ENCODE data around the gene ADAM12. TPM values are rescaled to one million over a fixed set of nuclear protein-coding genes. Genes with fewer than 3 reads are reported as not detected.

The ADAM12 gene
- total RNA-seq, 1 experiment from 2014 or later: not detected

GRCh38 chr10:125985557-125986240 lies 402.6 kb downstream of the ADAM12 start (continued):
- TF ChIP-seq ZNF274 (IDR thresholded peaks at IDR 0.05; ENCODE audit: low read depth, low read length) (no peak), CBX3 (IDR thresholded peaks at IDR 0.05; ENCODE audit: low read depth) (no peak), ZFX (IDR thresholded peaks at IDR 0.05) (no peak), CEBPB (IDR thresholded peaks at IDR 0.05; ENCODE audit: low read depth) (no peak), FOSL1 (IDR thresholded peaks at IDR 0.05; ENCODE audit: low read depth) (no peak), SIN3A (IDR thresholded peaks at IDR 0.05; ENCODE audit: low read depth) (no peak), EZH2 (IDR thresholded peaks at IDR 0.05) (no peak)

GRCh38 chr10:125984865-125985495 lies 403.3 kb downstream of the ADAM12 start:
- peaks cover 15% of the 10 kb centered on the region; the same call in 1 of the 2 replicates for H3K27me3 ChIP-seq (ENCODE audit: insufficient read depth, low read length)
- H3K9me2 ChIP-seq (ENCODE audit: insufficient read depth): no peaks in the 10 kb centered on the region
- H2AFZ ChIP-seq (ENCODE audit: low read depth, low read length, poor library complexity, severe bottlenecking): no peak overlapping the region
- no TSS peak for BruUV-seq (replicated peaks)
- H3K9ac ChIP-seq (ENCODE audit: low read length): no peak overlapping the region
- no peak overlapping the region for H3K4me2 ChIP-seq (ENCODE audit: low read length)
- no peaks in the 10 kb centered on the region for H3K36me3 ChIP-seq (ENCODE audit: control insufficient read depth in 1 of 2, insufficient read depth in 2 of 2, low read length in 2 of 2)
- ChIA-PET CTCF (interaction anchor here (1.1 kb wide), 1 partner anchor 519 kb away, joined by 3 read pairs; no protein-coding TSS in a partner anchor), RAD21 (ENCODE audit: low non-redundant PET in 1 of 2, low total read pairs in 2 of 2, uncharacterized antibody in 2 of 2, unreplicated experiment in 2 of 2) (no interaction called here), POLR2A (no interaction called here)
- H4K20me1 ChIP-seq (ENCODE audit: insufficient read depth): no peaks in the 10 kb centered on the region
- H3K27ac ChIP-seq (ENCODE audit: low read depth, low read length): no peak overlapping the region
- no peaks in the 10 kb centered on the region for H3K79me2 ChIP-seq (ENCODE audit: insufficient read depth, low read length)
- intact Hi-C loops (cut with micrococcal nuclease): loop anchor here (5.0 kb wide), 3 partner anchors 112 to 1867 kb away; partner anchors contain the start of gene ADAM12
- ATAC-seq: no peak
- no peaks in the 10 kb centered on the region for H3K9me3 ChIP-seq (ENCODE audit: control insufficient read depth in 1 of 2, insufficient read depth in 1 of 2, low read depth in 1 of 2, low read length in 2 of 2)
- no peaks in the 10 kb centered on the region for H3K4me1 ChIP-seq (ENCODE audit: control insufficient read depth in 1 of 2, insufficient read depth in 2 of 2, low read length in 2 of 2)
- no peak for DNase-seq (ENCODE audit: low read depth, low spot score)
- H3K4me3 ChIP-seq (replicated peaks in 1 of 2; ENCODE audit: low read depth in 1 of 2, low read length in 2 of 2): no peak overlapping the region
- TF ChIP-seq CBX3 (IDR thresholded peaks at IDR 0.05; ENCODE audit: low read depth) (no peak), CTCF (IDR thresholded peaks at IDR 0.05 in 2 of 3, conservative IDR thresholded peaks at IDR 0.05 in 1 of 3; ENCODE audit: borderline replicate concordance in 1 of 3, insufficient read depth in 1 of 3, low read depth in 2 of 3, low read length in 2 of 3) (no peak), POLR2A (IDR thresholded peaks at IDR 0.05; ENCODE audit: borderline replicate concordance, extremely low read depth, insufficient read depth, insufficient read length) (no peak), ZNF274 (IDR thresholded peaks at IDR 0.05; ENCODE audit: low read depth, low read length) (no peak), MAX (IDR thresholded peaks at IDR 0.05) (no peak), JUND (IDR thresholded peaks at IDR 0.05) (no peak), YY1 (IDR thresholded peaks at IDR 0.05; ENCODE audit: extremely low read depth, insufficient replicate concordance, low read depth, low read length) (no peak), FOSL1 (IDR thresholded peaks at IDR 0.05; ENCODE audit: low read depth) (no peak), EGR1 (IDR thresholded peaks at IDR 0.05; ENCODE audit: low read depth) (no peak), SIN3A (IDR thresholded peaks at IDR 0.05; ENCODE audit: low read depth) (no peak), ZBTB33 (IDR thresholded peaks at IDR 0.05; ENCODE audit: extremely low read depth, insufficient replicate concordance, low read length) (no peak), REST (IDR thresholded peaks at IDR 0.05; ENCODE audit: low read depth) (no peak), POLR2AphosphoS5 (IDR thresholded peaks at IDR 0.05; ENCODE audit: low read depth, low read length) (no peak), SRF (IDR thresholded peaks at IDR 0.05; ENCODE audit: low read depth) (no peak)
